Muscle of leg (tissue), 16 donors: ENCODE measurements around the gene OR5B21. TPM values are rescaled to one million over a fixed set of nuclear protein-coding genes. Genes with fewer than 3 reads are reported as not detected.
A peak's percentile ranks its signal among the peaks of the same experiment; 100 is the strongest.

Experiments used
- DNase-seq: peaks from one replicate; pipeline ENCODE4 v3.0.0; 2013
- H3K27ac ChIP-seq: one replicate; pipeline ENCODE4 v1.5.1; 2013; ENCODE audit warnings: mild to moderate bottlenecking, low read length, control low read depth
- H3K27me3 ChIP-seq: one replicate; pipeline ENCODE4 v1.6.1; 2013; ENCODE audit warnings: low read length; ENCODE audit not compliant: control insufficient read depth, insufficient read depth
- H3K36me3 ChIP-seq: one replicate; pipeline ENCODE4 v1.6.1; 2013; ENCODE audit warnings: low read length; ENCODE audit not compliant: control insufficient read depth, insufficient read depth
- H3K4me1 ChIP-seq: one replicate; pipeline ENCODE4 v1.6.1; 2013; ENCODE audit warnings: low read length; ENCODE audit not compliant: control insufficient read depth, insufficient read depth
- H3K4me3 ChIP-seq: one replicate; pipeline ENCODE4 v1.5.1; 2013; ENCODE audit warnings: low read length, control low read depth
- H3K9me3 ChIP-seq: replicated peaks from 2 replicates; pipeline ENCODE4 v1.6.1; 2013; ENCODE audit warnings: low read depth, low read length; ENCODE audit not compliant: control insufficient read depth
- WGBS: methylation state at CpG from one replicate; pipeline ENCODE4 v1.1.5; 2013; ENCODE audit warnings: missing lambda C conversion rate; ENCODE audit not compliant: insufficient coverage; 5-methylcytosine and 5-hydroxymethylcytosine counted together
- long read RNA-seq, 11 donors: transcript quantifications; one replicate each; lab custom pipeline, GENCODE V29; 2026
- polyA plus RNA-seq, 8 donors: library from polyadenylated mRNA; unstranded; fragments of 120-200 nt; gene quantifications; one replicate each; pipeline versions ENCODE4 v1.2.1 to v1.2.3, GENCODE V29; 2013; ENCODE audit warnings: inconsistent platforms in 1 of 8, low replicate concordance in 1 of 8; ENCODE audit not compliant: insufficient read length in 8 of 8, insufficient read depth in 1 of 8
- total RNA-seq: library from RNA; stranded (reverse); fragments of 120-200 nt; gene quantifications from one replicate; pipeline ENCODE4 v1.2.4, GENCODE V29; 2013

Gene OR5B21
- total RNA-seq (not detected), polyA plus RNA-seq (not detected)
- long read RNA-seq, donor 1, result 0 reads
- long read RNA-seq, donor 2, result 0 reads
- long read RNA-seq, donor 3, result 0 reads
- long read RNA-seq, donor 4, result 0 reads
- long read RNA-seq, donor 5, result 0 reads
- long read RNA-seq, donor 6, result 0 reads
- long read RNA-seq, donor 7, result 0 reads
- long read RNA-seq, donor 8, result 0 reads
- long read RNA-seq, donor 9, result 0 reads
- long read RNA-seq, donor 10, result 0 reads
- long read RNA-seq, donor 11, result 0 reads

- Histone ChIP-seq H3K9me3 (no peaks in the 10 kb centered on the region), H3K4me3 (no peak within 1 kb of the TSS), H3K4me1 (no peaks in the 10 kb centered on the region), H3K36me3 (no peaks in the 10 kb centered on the region), H3K27me3 (no peaks in the 10 kb centered on the region), H3K27ac (no peak within 1 kb of the TSS)
- no peak for DNase-seq
- WGBS, result 100% methylated on average over 1 of the region's 1 CpG
Observed at GRCh38 chr11:58508005-58508404, at the start of gene OR5B21. Gene OR5B21 (minus strand): TSS chr11:58508105. CDS start chr11:58508105, 0 bp downstream.

- H3K27me3 ChIP-seq, result no peaks in the 10 kb centered on the region
- H3K4me1 ChIP-seq, result no peaks in the 10 kb centered on the region
- H3K9me3 ChIP-seq, result no peaks in the 10 kb centered on the region
- H3K4me3 ChIP-seq, result no peak overlapping the region
- WGBS, result 94% methylated on average over 4 of the region's 7 CpGs
- DNase-seq, result no peak
- H3K27ac ChIP-seq, result no peak overlapping the region
- peaks cover 20% of the 10 kb centered on the region for H3K36me3 ChIP-seq
Observed at GRCh38 chr11:58549644-58550043, 41.7 kb upstream of the OR5B21 start.

GRCh38 chr11:58546841-58547240, 38.9 kb upstream of the OR5B21 start:
- no CpG with 5 or more reads among the region's 1 CpG for WGBS
- DNase-seq, result no peak
- H3K9me3 ChIP-seq, result no peaks in the 10 kb centered on the region
- no peaks in the 10 kb centered on the region for H3K27me3 ChIP-seq
- no peak overlapping the region for H3K4me3 ChIP-seq
- no peak overlapping the region for H3K27ac ChIP-seq
- no peaks in the 10 kb centered on the region for H3K4me1 ChIP-seq
- peaks cover 17% of the 10 kb centered on the region for H3K36me3 ChIP-seq

- H3K9me3 ChIP-seq, result peaks cover 2% of the 10 kb centered on the region
- no peak for DNase-seq
- H3K27ac ChIP-seq, result no peak overlapping the region
- H3K36me3 ChIP-seq, result peaks cover 10% of the 10 kb centered on the region
- no peaks in the 10 kb centered on the region for H3K27me3 ChIP-seq
- 93% methylated on average over 25 of the region's 25 CpGs for WGBS
- no peak overlapping the region for H3K4me3 ChIP-seq
- H3K4me1 ChIP-seq, result no peaks in the 10 kb centered on the region
Observed at GRCh38 chr11:58531865-58532341, 24.0 kb upstream of the OR5B21 start.

- Histone ChIP-seq H3K4me3 (no peak overlapping the region), H3K36me3 (peaks cover 10% of the 10 kb centered on the region), H3K27ac (no peak overlapping the region), H3K27me3 (no peaks in the 10 kb centered on the region), H3K9me3 (peaks cover 2% of the 10 kb centered on the region), H3K4me1 (no peaks in the 10 kb centered on the region)
- no peak for DNase-seq
- WGBS, result 80% methylated on average over 1 of the region's 3 CpGs
Observed at GRCh38 chr11:58530236-58530635, 22.3 kb upstream of the OR5B21 start.

- peaks cover 2% of the 10 kb centered on the region for H3K9me3 ChIP-seq
- no peaks in the 10 kb centered on the region for H3K27me3 ChIP-seq
- no peak for DNase-seq
- peaks cover 10% of the 10 kb centered on the region for H3K36me3 ChIP-seq
- 92% methylated on average over 6 of the region's 6 CpGs for WGBS
- peaks cover 4% of the 10 kb centered on the region for H3K4me1 ChIP-seq
- no peak overlapping the region for H3K4me3 ChIP-seq
- no peak overlapping the region for H3K27ac ChIP-seq
Observed at GRCh38 chr11:58527429-58527828, 19.5 kb upstream of the OR5B21 start.

- Histone ChIP-seq H3K27ac (no peak overlapping the region), H3K27me3 (no peaks in the 10 kb centered on the region), H3K9me3 (no peaks in the 10 kb centered on the region), H3K4me1 (peaks cover 4% of the 10 kb centered on the region), H3K36me3 (peaks cover 10% of the 10 kb centered on the region), H3K4me3 (no peak overlapping the region)
- 73% methylated on average over 1 of the region's 3 CpGs for WGBS
- no peak for DNase-seq
Observed at GRCh38 chr11:58526721-58527120, 18.8 kb upstream of the OR5B21 start.

- peak; percentile 34 for DNase-seq
- no CpG with 5 or more reads among the region's 6 CpGs for WGBS
- no peak overlapping the region for H3K27ac ChIP-seq
- no peak overlapping the region for H3K4me3 ChIP-seq
- H3K9me3 ChIP-seq, result no peaks in the 10 kb centered on the region
- H3K27me3 ChIP-seq, result no peaks in the 10 kb centered on the region
- peaks cover 6% of the 10 kb centered on the region for H3K36me3 ChIP-seq
- H3K4me1 ChIP-seq, result peaks cover 4% of the 10 kb centered on the region
Observed at GRCh38 chr11:58525037-58525614, 17.2 kb upstream of the OR5B21 start.

GRCh38 chr11:58524232-58525036, 16.5 kb upstream of the OR5B21 start:
- peak overlapping the region; percentile 13 for H3K4me3 ChIP-seq
- no peak overlapping the region for H3K27ac ChIP-seq

GRCh38 chr11:58513747-58514367, 6.0 kb upstream of the OR5B21 start:
- H3K4me3 ChIP-seq, result no peak overlapping the region
- no peaks in the 10 kb centered on the region for H3K4me1 ChIP-seq
- DNase-seq, result peak; percentile 44
- H3K27me3 ChIP-seq, result no peaks in the 10 kb centered on the region
- no peaks in the 10 kb centered on the region for H3K36me3 ChIP-seq
- no peak overlapping the region for H3K27ac ChIP-seq
- H3K9me3 ChIP-seq, result no peaks in the 10 kb centered on the region
- 60% methylated on average over 2 of the region's 5 CpGs for WGBS

More at GRCh38 chr11:58524232-58525036, 16.5 kb upstream of the OR5B21 start:
- Histone ChIP-seq H3K27me3 (no peaks in the 10 kb centered on the region), H3K36me3 (peaks cover 4% of the 10 kb centered on the region), H3K9me3 (no peaks in the 10 kb centered on the region), H3K4me1 (peaks cover 4% of the 10 kb centered on the region)
- DNase-seq, result peak; percentile 89
- WGBS, result 20% methylated on average over 3 of the region's 7 CpGs
